ENCODE data around the gene IARS1.

DNA sequence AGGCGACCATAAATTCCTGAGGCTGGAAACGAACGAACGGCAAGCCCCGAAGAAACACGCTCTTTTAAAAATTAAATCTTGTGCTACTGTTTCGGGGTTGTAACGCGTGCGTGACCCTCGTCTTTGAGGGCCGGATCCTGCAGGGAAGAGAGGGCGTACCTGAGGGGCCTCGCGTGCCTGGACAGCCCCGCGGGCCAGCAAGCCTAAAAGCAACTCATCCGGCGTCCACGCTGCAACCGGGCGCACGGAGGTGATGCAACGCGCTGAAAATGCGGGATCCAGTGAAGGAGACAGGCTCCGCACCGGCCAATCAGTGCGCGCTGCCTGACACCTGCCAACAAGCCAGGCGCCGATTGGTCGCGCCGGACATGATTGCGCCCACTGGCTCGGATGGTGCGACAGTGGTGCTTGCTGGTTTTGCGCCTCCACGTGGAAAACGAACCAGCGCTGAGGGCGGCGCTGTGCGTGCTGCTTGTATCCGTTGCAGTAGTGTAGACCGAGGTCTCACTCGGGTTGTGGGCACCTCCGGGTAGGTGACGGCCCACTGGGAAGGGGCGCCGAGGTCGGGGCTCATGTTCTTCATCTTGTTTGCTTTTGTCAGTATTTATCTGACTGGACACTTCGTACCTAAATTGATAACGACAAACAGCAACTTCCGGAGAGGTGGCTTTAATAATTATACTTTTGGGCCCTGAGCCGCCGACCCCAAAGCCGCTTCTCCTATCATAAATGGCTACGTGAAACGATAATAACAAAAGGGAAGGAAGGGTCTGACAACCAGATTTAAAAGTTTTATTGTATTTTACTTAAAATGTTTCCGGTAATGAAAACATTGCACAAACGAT, at the start of gene IARS1:
- TF ChIP-seq, protein P1, sequence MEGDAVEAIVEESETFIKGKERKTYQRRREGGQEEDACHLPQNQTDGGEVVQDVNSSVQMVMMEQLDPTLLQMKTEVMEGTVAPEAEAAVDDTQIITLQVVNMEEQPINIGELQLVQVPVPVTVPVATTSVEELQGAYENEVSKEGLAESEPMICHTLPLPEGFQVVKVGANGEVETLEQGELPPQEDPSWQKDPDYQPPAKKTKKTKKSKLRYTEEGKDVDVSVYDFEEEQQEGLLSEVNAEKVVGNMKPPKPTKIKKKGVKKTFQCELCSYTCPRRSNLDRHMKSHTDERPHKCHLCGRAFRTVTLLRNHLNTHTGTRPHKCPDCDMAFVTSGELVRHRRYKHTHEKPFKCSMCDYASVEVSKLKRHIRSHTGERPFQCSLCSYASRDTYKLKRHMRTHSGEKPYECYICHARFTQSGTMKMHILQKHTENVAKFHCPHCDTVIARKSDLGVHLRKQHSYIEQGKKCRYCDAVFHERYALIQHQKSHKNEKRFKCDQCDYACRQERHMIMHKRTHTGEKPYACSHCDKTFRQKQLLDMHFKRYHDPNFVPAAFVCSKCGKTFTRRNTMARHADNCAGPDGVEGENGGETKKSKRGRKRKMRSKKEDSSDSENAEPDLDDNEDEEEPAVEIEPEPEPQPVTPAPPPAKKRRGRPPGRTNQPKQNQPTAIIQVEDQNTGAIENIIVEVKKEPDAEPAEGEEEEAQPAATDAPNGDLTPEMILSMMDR (IDR thresholded peaks at IDR 0.05; ENCODE audit: low read depth, low read length) = peak; percentile 42
- TF ChIP-seq EZH2phosphoT487 (IDR thresholded peaks at IDR 0.05; ENCODE audit: low read depth) = no peak
